VCaP (cell line): Measurements from ENCODE around the gene SLC23A2.

Experiments used
- H3K27ac ChIP-seq: fragments of 450-650 bp; 2 replicates; pipeline ENCODE4 v1.5.1; 2017
- CTCF ChIP-seq: fragments of 450-650 bp; conservative IDR thresholded peaks from 2 replicates; pipeline ENCODE4 v1.5.1; 2017; ENCODE audit warnings: mild to moderate bottlenecking, moderate library complexity

Gene SLC23A2

GRCh38 chr20:4809707-4810106 is 191.6 kb downstream of the SLC23A2 start:
- no peak for TF ChIP-seq CTCF
- no peak overlapping the region for H3K27ac ChIP-seq

GRCh38 chr20:4808872-4809271 is 192.4 kb downstream of the SLC23A2 start:
- TF ChIP-seq CTCF = no peak
- no peak overlapping the region for H3K27ac ChIP-seq

GRCh38 chr20:4805663-4806449 is 195.5 kb downstream of the SLC23A2 start:
- H3K27ac ChIP-seq = no peak overlapping the region
- TF ChIP-seq CTCF = no peak

DNA sequence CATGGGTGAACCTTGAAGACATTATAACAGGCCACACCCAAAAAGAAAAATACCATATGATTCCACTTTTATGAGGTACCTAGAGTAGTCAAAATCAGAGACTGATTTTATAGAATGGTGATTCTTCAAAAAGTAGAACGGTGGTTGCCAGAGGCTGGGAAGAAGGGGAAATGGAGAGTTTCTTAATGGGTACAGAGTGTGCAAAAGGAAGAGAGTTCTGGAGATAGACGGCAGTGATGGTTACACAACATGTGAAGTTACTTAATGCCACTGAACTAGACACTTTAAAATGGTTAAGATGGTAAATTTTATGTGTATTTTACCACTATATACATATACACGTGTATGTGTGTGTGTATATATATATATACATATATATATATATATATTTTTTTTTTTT is 198.8 kb downstream of the SLC23A2 start:
- H3K27ac ChIP-seq = no peak overlapping the region
- no peak for TF ChIP-seq CTCF
